HepG2 (cell line): Measurements from ENCODE around the gene PLCL2. TPM values are rescaled to one million over a fixed set of nuclear protein-coding genes. Genes with fewer than 3 reads are reported as not detected.

Experiments
- ATAC-seq: fragments of 200-7000 bp; cut with Tn5 transposase; 3 replicates; pipeline ENCODE4 v1.9.1; 2020; ENCODE audit warnings: mild to moderate bottlenecking, moderate library complexity
- BruUV-seq: library from RNA; stranded (reverse); fragments of 400-500 nt; replicated peaks from 2 replicates; lab custom pipeline; 2021; lab: Mats Ljungman, UMichigan
- CTCF ChIA-PET: fragments of 300-600 bp; formaldehyde crosslinking; extraction: SDS; loops from one replicate; lab custom pipeline; 2021; ENCODE audit warnings: low total read pairs, inconsistent platforms, low intra/inter-chr PET ratio; lab: Yijun Ruan, JAX
- POLR2A ChIA-PET: fragments of 350-600 bp; sonication (Branson Sonifier 250); formaldehyde crosslinking; loops from one replicate; lab custom pipeline; 2020; ENCODE audit warnings: antibody characterized with exemption, inconsistent platforms; lab: Yijun Ruan, JAX
- DNase-seq: peaks from one replicate; pipeline ENCODE4 v3.0.0-alpha.2; 2015; ENCODE audit warnings: low spot score
- FAIRE-seq: peaks from 3 replicates; lab custom pipeline; 2011; peaks lifted over from hg19 to GRCh38; lab: Jason Lieb, UNC
- H2AFZ ChIP-seq: one replicate; pipeline ENCODE4 v1.6.1; 2011; ENCODE audit warnings: low read length, inconsistent platforms
- H3K27ac ChIP-seq: fragments of 300-600 bp; 3 replicates; pipeline ENCODE4 v1.8.0; 2011; ENCODE audit warnings: mixed run types, mild to moderate bottlenecking, mixed read lengths, low read length, inconsistent platforms; ENCODE audit not compliant: insufficient read depth; ENCODE audit errors: extremely low read length
- H3K27me3 ChIP-seq, 2 experiments: fragments of 200-600 bp in 1 of 2; 2 replicates in 1 of 2; 3 replicates in 1 of 2; pipeline versions ENCODE4 v1.6.0 to v1.8.0; 2011; ENCODE audit warnings: low read length in 2 of 2, mild to moderate bottlenecking in 2 of 2, moderate library complexity in 2 of 2, inconsistent platforms in 1 of 2; ENCODE audit not compliant: insufficient read depth in 2 of 2, control insufficient read depth in 1 of 2
- H3K36me3 ChIP-seq, 2 experiments: fragments of 200-600 bp in 1 of 2; replicated peaks in 1 of 2; 2 replicates in 1 of 2; 3 replicates in 1 of 2; pipeline versions ENCODE4 v1.5.1 to v1.8.0; 2011; ENCODE audit warnings: low read length in 2 of 2, inconsistent platforms in 1 of 2; ENCODE audit not compliant: insufficient read depth in 2 of 2, control insufficient read depth in 1 of 2
- H3K4me1 ChIP-seq: 2 replicates; pipeline ENCODE4 v1.5.1; 2012; ENCODE audit warnings: low read length, inconsistent platforms; ENCODE audit not compliant: insufficient read depth
- H3K4me2 ChIP-seq: 2 replicates; pipeline ENCODE4 v1.6.0; 2011; ENCODE audit warnings: low read depth, low read length, inconsistent platforms
- H3K4me3 ChIP-seq, 3 experiments: fragments of 200-600 bp in 1 of 3; sonication (generic), shearing (Covaris generic) in 1 of 3; replicated peaks in 1 of 3; 2 replicates each; pipeline ENCODE4 v1.5.1; 2011 to 2016; ENCODE audit warnings: low read length in 3 of 3, inconsistent platforms in 2 of 3, low read depth in 2 of 3, mild to moderate bottlenecking in 2 of 3, control low read depth in 1 of 3, mixed read lengths in 1 of 3; ENCODE audit not compliant: insufficient read depth in 1 of 3
- H3K79me2 ChIP-seq: one replicate; pipeline ENCODE4 v1.6.1; 2011; ENCODE audit warnings: low read length, inconsistent platforms; ENCODE audit not compliant: insufficient read depth
- H3K9ac ChIP-seq: 2 replicates; pipeline ENCODE4 v1.6.0; 2011; ENCODE audit warnings: mild to moderate bottlenecking, low read depth, low read length, inconsistent platforms; ENCODE audit not compliant: insufficient read depth
- H3K9me3 ChIP-seq: 2 replicates; pipeline ENCODE4 v1.5.1; 2012; ENCODE audit warnings: mild to moderate bottlenecking, low read length
- H4K20me1 ChIP-seq: 2 replicates; pipeline ENCODE4 v1.6.0; 2011; ENCODE audit warnings: inconsistent platforms, mild to moderate bottlenecking, low read length, moderate library complexity; ENCODE audit not compliant: insufficient read depth
- BRF2 ChIP-seq: sonication (generic); formaldehyde crosslinking; IDR thresholded peaks from 2 replicates; pipeline ENCODE4 v1.8.1; 2022; ENCODE audit warnings: mild to moderate bottlenecking, missing genetic modification reagents
- LRRFIP1 ChIP-seq: sonication (generic); formaldehyde crosslinking; conservative IDR thresholded peaks from 2 replicates; pipeline ENCODE4 v1.4.0; 2020; ENCODE audit warnings: missing genetic modification reagents
- TCF7 ChIP-seq: sonication (generic); IDR thresholded peaks from 2 replicates; pipeline ENCODE4 v1.6.1; 2016; ENCODE audit warnings: antibody characterized with exemption, low read depth
- ZBTB8A ChIP-seq: sonication (generic); formaldehyde crosslinking; IDR thresholded peaks from 2 replicates; pipeline ENCODE4 v1.4.0; 2020; ENCODE audit warnings: mild to moderate bottlenecking, low read depth, missing genetic modification reagents, borderline replicate concordance
- ZFP91 ChIP-seq: sonication (generic); formaldehyde crosslinking; IDR thresholded peaks from 2 replicates; pipeline ENCODE4 v1.9.0; 2022; ENCODE audit warnings: missing genetic modification reagents, mild to moderate bottlenecking, borderline replicate concordance
- WGBS: methylation state at CpG from one replicate; pipeline ENCODE4 v1.1.6; 2017; ENCODE audit warnings: low lambda C conversion rate; 5-methylcytosine and 5-hydroxymethylcytosine counted together
- in situ Hi-C: cut with HindIII; loops from 2 replicates; pipeline ENCODE4 v1.10.0; 2017; ENCODE audit warnings: low pct_unique_long_range_greater_than_20kb; ENCODE audit not compliant: extremely low pct_ligation_motif_present
- intact Hi-C: fragments of 100-400 bp; cut with micrococcal nuclease; formaldehyde crosslinking; loops from one replicate; pipeline ENCODE4 v1.10.0; 2022; ENCODE audit not compliant: unreplicated experiment
- polyA plus RNA-seq, 8 experiments: library from polyadenylated mRNA; depleted of rRNA in 3 of 8; stranded (reverse) in 7 of 8; unstranded in 1 of 8; fragments of >200 nt; fragmentation: Illumina TruSeq in 4 of 8; extraction: Trizol in 4 of 8; gene quantifications; 2 replicates each; pipeline versions ENCODE4 v1.2.1 to v1.2.3, GENCODE V29; 2011 to 2016; ENCODE audit warnings: low read depth in 4 of 8, missing spikeins in 1 of 8, mixed read lengths in 1 of 8; ENCODE audit not compliant: insufficient read depth in 1 of 8
- total RNA-seq, 5 experiments: library from RNA; depleted of rRNA; stranded (reverse); fragments of >200 nt; fragmentation: Illumina TruSeq; extraction: Trizol; gene quantifications; 2 replicates each; pipeline ENCODE4 v1.2.3, GENCODE V29; 2016; ENCODE audit warnings: low read depth in 1 of 5

PLCL2 gene
- total and polyA plus RNA-seq, 2 of the 13 experiments (the other 11 are each of a cell fraction or from before 2014, with no cell fraction given) = not detected

- TF ChIP-seq LRRFIP1 (CRISPR knock-in tag) = no peak
Measured at GRCh38 chr3:16869261-16870005, 15.3 kb upstream of the PLCL2 start (continued).

GRCh38 chr3:16871915-16872842, 12.6 kb upstream of the PLCL2 start:
- no peaks in the 10 kb centered on the region for H3K9me3 ChIP-seq
- no peak overlapping the region for H3K9ac ChIP-seq
- H3K79me2 ChIP-seq = no peaks in the 10 kb centered on the region
- in situ Hi-C loops = no loop called here
- FAIRE-seq (no peak), ATAC-seq (0 out of 3 replicates have a peak, but pooled peaks have one; percentile 33), DNase-seq (no peak)
- no peak for TF ChIP-seq TCF7
- no peak for TF ChIP-seq ZBTB8A (CRISPR knock-in tag)
- no peak for TF ChIP-seq BRF2 (CRISPR knock-in tag)
- no peak for TF ChIP-seq ZFP91
- H3K4me2 ChIP-seq = no peak overlapping the region
- H3K27me3 ChIP-seq = no peaks in the 10 kb centered on the region
- no peaks in the 10 kb centered on the region for H3K36me3 ChIP-seq
- no peak overlapping the region for H2AFZ ChIP-seq
- WGBS = under 1% methylated on average over 6 of the region's 6 CpGs
- no TSS peak for BruUV-seq
- intact Hi-C loops = no loop called here
- no peaks in the 10 kb centered on the region for H3K4me1 ChIP-seq
- H3K27ac ChIP-seq = no peak overlapping the region
- H3K4me3 ChIP-seq = no peak overlapping the region
- no peaks in the 10 kb centered on the region for H4K20me1 ChIP-seq
- CTCF ChIA-PET = no interaction called here
- POLR2A ChIA-PET = no interaction called here
